ENCODE results near the gene KIF13A.
"Not testable (repeated sequence)": the region's sequence is repeated elsewhere in the genome, so short reads cannot be mapped to it uniquely, and the experiment has no call there.

KIF13A gene

DNA sequence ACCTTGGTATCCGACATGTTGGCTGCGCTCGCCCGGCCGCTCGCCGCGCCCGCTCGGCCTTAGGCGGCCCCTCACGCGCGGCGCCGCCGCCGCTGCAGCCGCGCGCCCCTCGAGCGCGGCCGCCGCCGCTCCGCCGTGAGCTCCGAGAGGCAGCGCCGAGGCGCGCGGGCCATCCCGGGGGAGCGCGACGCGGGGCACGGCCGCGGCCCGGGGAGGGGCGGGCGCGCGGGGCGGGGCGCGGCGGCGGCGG is at the start of gene KIF13A:
TSS of gene KIF13A (minus strand) at position 189 of the 250 bp plus-strand sequence. CDS start at position 17, 172 bp downstream.
- DNase-seq, result no peak

DNA sequence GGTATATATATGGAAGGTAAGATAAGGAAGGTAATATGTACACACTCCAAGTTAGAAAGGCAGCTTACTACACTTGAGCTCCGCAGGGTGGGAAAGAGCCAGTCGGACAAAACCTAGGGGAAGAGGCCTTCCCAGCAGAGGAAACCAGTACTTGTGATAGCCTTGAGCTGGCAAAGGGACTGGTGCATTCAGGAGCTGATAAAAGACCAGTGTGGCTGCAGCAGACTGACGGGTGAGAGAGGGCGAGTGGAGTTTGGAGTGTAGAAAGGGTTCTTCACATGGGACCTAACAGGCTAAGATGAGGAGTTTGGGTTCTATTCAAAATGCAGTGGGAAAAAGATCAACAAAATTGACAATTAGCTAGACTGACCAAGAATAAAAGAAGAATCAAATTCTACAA is 49.3 kb upstream of the KIF13A start:
- DNase-seq, result no peak

DNA sequence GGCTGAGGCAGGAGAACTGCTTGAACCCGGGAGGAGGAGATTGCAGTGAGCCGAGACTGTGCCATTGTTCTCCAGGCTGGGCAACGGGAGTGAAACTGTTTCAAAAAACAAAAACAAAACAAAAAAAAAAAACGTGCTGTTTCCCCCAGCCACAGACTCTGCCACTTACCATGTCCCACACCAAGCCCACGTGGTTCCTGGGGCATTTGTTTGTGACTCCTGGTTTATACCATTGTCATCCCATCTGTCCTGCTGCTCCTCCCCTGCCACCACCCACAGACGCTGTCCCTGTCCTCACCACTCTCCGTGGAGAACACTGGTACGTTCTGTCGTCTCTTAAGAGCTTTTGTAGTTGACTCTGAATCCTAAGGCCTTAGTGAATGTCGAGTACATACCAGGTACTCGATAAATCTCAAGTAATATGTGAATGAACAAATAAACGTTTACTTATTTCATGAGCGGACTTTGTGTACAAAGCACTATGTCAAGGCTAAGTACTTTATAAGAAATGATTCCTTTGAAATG is 48.0 kb upstream of the KIF13A start:
- DNase-seq, result no peak

DNA sequence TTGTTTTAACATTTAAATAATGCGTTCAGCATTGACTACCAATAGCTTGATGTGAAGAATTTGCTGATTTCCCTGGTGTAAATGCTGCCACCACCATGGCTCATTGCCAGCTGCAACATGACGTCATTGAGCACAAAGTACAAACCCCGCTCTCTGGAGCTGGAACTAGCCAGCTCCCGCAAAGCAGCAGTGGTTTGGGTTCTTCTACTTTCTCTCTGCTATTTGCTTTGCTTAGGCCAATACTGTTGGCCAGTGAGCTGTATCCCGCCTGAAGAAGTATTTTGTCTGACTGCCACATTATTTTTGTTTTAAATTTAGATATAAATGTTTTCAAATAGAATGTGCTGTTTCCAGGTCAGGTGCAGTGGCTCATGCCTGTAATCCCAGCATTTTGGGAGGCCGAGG is 47.4 kb upstream of the KIF13A start:
- DNase-seq, result no peak

DNA sequence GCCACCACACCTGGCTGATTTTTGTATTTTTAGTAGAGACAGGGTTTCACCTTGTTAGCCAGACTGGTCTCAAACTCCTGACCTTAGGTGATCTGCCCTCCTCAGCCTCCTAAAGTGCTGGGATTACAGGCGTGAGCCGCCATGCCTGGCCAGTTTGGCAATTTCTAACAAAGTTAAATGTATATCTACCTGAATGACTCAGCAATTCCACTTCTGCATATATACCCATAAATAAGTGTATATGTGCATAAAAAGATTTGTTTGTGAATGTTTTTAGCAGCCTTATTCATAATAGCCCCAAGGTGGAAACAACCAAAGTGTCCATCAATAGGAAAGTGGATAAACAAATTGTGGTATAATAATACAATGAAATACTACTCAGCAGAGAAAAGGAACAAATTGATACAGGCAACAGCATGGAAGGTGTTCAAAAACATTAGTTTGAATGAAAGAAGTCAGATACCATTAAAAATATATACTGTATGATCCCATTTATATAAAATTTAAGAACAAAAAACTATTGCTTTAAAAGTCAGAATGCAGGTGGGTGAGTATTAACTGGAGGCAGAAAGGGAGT is 44.3 kb upstream of the KIF13A start:
- no peak for DNase-seq

DNA sequence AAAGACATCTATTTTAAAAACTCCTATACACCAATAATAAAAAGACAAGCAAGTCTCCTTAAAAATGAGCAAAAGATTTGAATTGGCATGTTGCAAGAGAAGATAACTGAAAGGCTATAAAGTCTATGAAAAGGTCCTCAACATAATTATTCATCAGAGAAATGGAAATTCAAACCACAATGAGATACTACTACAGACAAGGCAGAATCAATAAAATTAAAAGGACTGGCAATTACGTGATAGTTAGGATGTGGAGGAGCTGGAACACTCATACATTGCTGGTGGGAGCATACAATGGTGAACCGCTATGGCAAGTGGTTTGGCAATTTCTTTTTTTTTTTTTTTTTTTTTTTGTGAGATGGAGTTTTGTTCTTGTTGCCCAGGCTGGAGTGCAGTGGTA is 43.8 kb upstream of the KIF13A start:
- no peak for DNase-seq

DNA sequence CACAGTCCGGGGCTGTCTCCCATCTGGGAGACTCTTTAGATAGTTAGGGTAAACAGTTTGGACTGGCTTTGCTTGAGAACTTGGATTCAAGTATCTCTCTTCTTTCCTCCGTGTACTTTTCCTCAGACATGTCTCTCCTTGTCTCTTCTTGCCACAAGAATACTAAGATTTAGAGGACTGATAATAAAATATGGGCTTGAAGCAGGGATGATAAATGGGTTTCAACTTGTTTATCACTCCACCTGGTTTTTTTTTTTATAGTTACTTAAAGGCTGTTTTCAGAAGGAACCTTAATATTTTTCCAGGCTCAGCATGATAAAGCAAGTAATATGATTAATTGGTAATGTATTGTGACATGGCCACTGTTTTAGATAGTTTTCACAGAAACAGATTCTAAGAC is 40.9 kb upstream of the KIF13A start:
- no peak for DNase-seq

DNA sequence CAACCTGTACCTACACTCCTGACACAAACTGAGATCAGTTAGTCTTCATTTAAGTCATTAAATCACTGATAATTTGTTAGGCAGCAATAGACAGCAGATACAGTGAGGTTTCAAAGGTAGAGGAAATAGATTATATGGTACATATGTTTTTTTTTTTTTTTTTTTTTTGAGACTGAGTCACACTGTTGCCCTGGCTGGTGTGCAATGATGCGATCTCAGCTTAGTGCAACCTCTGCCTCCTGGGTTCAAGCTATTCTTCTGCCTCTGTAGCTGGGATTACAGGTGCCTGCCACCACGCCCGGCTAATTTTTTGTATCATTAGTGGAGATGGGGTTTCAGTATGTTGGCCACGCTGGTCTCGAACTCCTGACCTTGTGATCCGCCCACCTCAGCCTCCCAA is 38.2 kb upstream of the KIF13A start:
- no peak for DNase-seq

DNA sequence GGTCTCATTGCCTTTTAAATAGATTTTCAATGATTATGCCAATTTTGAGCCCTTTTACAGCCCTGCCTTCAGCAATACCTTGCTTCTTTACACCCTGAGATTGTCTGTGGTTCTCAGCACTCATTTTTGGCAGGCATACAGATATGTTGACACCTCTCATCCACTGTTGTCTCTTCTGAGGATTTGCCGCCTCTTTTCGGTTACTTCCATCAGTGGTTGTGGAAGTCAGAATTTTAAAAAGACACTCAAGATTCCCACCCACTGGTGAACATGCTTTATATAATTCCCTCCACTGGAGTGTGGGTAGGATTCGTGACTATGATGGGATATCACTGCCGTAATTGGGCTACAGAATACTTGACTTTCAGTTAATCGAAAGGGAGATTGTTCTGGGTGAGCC is 37.4 kb upstream of the KIF13A start:
- DNase-seq, result no peak

DNA sequence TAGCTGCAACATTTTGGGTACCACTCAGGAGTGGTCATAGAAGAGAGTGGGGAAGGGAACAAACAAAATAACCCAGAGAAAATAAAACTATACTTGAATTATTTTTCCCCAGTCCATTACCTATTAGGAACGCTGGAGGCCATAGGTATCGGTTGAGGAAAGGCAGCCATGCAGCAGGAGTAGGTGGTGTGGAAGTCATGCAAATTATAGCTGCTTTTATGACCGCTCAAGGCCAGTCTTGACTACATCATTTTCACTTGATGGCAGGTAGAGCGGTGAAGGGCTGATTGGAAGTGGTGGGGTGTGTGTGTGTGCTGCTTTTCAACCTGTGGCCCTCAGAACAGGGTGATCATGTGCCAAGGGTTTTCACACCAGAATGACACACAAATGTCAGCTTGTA is 36.5 kb upstream of the KIF13A start:
- DNase-seq, result no peak

DNA sequence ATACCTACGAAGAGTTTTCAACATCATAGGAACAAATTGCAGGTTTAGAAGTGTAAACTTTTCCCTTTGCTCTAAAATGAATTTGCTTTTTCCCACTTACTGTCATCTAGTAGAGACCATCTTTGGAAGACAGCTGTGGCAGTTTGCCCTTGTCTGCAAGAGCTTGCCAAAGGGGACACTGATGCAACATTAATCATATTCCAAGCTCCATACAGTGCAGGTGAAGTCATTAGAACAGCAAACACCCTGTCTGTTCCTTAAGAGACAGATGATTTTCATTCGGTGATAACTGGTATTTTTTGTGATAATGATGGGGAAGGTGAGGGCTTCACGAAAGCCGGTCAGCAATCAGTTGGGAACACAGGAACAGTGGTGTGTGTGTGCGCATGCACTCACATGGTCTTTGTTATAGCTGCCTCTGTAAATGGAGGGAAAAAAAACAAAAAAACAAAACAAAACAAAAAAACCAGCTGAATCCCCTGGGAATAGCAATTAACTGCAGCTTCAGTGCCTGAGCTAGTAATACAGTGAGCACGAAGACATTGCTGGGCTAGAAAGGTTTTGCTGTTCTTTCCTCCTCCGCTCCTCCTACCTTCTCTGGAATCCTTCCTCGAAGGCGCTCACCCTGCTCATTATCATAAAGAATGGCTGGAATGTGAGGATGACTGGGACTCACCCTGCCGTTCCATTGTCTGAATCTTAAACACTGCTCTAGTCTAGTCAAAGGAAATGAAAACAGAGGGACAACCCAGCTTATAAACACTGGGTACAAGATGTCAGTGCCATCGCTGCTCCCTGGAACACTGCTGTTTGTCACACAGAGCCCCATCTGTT is 35.2 kb upstream of the KIF13A start:
- DNase-seq, result no peak

DNA sequence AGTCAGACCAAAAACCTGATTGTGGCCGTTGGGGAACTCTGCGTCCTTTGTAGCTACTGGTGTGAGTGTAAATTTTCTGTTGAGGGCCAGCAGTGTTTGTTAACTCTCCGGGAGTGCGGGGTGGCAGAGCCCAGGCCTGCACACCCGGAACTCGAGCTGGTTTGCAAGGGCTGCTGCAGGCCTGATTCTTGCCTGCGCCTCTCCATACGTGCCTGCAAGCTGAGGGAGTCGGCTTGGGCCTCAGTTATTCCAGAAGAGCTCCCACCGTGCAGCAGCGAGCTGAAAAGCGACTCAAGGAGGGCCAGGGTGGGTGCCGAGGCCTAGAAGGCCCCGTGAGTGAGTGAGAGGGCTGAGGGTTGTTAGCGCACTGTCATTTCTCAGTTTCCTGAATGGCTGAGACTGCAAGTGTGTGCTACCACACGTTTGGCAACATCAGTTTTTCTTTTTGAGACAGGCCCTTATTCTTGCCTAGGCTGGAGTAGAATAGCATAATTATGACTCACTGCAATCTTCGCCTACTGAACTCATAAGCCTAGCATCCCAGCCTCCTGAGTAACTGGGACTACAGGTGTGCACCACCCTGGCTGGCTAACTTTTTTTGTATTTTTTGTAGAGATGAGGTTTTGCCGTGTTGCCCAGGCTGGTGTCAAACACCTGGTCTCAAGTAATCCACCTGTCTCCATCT is 33.9 kb upstream of the KIF13A start:
- no peak for DNase-seq

DNA sequence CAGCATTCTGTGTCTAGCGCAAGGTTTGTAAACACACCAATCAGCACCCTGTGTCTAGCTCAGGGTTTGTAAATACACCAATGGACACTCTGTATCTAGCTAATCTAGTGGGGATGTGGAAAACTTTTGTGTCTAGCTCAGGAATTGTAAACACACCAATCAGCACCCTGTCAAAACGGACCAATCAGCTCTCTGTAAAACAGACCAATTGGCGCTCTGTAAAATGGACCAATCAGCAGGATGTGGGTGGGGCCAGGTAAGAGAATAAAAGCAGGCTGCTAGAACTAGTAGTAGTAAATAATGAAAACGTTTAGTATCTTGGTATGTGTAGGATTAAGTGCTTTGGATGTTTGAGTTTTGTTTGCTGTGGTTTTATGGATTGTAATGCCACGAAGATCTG is 33.1 kb upstream of the KIF13A start:
- DNase-seq, result not testable (repeated sequence)

DNA sequence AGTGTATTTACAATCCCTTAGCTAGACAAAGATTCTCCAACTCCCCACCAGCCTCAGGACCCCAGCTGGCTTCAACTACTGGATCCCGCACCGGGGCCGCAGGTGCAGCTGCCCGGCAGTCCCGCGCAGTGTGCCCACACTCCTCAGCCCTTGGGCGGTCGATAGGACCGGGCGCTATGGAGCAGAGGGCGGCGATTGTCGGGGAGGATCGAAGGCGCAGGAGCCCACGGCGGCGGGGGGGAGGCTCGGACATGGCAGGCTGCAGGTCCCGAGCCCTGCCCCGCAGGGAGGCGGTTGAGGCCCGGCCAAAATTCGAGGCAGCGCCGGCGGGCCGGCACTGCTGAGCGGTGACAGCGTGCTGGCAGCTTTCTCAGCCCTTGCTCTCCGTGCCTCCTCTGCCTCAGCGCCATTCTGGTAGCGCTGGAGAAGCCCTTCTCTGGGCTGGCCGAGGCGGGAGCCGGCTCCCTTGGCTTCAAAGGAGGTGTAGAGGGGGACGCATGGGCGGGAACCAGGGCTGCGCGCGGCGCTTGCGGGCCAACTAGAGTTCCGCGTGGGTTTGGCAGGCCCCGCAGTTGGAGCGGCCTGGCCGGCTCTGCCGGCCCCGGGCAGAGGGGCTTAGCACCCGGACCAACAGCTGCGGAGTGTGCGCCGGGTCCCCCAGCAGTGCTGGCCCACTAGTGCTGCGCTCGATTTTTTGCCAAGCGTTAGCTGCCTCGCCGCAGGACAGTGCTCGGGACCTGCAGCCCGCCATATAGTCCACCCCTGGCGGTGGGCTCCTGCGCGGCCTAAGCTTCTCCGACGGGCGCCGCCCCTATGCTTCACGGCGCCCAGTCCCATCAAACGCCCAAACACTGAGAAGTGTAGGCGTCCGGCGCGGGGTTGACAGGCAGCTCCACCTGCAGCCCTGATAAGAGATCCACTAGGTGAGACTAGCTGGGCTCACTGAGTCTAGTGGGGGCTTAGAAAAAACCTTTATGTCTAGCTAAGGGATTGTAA is 32.4 kb upstream of the KIF13A start:
- no peak for DNase-seq

DNA sequence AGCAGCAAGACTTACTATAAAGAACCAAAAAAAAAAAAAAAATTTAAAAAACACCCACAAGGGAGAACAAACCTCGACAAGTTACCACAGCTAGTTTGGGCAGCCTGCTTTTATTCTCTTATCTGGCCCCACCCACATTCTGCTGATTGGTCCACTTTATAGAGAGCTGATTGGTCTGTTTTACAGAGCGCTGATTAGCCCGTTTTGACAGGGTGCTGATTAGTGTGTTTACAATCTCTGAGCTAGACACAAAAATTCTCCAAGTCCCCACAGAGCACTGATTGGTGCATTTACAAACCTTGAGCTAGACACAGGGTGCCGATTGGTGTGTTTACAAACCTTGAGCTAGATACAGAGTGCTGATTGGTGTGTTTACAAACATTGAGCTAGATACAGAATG is 31.7 kb upstream of the KIF13A start:
- DNase-seq, result not testable (repeated sequence)

DNA sequence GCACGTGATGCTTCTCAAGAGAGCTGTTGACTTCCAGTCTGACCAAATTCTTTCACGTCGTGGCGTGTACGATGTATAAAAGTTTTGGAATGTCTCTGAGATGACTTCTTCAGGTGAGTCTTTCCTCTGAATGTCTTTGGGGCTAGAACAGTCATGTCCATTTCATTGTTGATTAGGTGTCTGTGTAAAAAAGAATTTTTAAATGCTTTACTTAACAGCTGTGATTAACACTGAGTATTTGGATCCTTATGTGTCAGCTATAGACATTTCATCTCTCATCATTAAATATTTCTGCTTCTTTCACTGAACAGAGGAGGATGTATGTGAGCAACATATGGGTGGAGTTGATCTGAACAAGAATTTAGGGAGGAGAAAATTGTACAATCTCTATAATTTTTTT is 29.3 kb upstream of the KIF13A start:
- DNase-seq, result no peak

DNA sequence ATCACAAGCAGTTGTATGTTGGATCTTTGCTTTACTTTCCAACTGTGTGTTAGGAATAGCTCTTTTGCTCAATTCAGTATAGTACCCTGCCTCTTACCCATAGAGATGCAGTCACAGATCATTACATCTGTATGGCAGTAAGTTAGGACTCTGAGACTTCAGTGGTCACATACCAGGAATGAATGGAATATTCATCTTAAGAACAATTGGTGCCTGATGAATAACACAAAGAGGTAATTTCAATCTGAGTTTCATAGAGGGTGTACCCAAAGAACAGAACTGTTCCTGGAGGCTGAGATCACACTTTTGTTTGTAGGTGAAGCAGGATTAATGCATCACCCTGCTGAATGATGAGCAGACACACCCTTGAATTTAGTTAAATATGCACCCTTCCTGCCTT is 28.7 kb upstream of the KIF13A start:
- DNase-seq, result no peak

DNA sequence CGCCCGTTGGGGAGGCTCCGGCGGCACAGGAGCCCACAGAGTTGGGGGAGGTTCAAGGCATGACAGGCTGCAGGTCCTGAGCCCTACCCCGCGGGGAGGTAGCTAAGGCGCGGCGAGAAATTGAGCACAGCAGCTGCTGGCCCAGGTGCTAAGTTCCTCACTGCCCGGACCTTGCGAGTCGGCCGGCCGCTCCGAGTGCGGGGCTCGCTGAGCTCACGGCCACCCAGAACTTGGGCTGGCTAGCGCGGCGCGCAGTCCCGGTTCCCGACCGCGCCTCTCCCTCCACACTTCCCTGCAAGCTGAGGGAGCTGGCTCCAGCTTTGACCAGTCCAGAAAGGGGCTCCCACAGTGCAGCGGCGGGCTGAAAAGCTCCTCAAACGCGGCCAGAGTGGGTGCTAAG is 23.9 kb upstream of the KIF13A start:
- DNase-seq, result no peak

DNA sequence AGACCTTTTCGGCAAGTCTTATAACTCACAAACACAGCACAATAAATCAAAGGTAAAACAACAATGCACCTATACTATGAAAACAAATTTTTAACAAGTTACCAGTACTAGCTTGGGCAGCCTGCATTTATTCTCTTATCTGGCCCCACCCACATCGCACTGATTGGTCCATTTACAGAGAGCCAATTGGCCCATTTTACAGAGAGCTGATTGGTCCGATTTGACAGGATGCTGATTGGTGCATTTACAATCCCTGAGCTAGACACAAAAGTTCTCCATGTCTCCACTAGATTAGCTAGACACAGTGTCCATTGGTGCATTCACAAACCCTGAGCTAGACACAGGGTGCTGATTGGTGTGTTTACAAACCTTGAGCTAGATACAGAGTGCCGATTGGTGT is 23.1 kb upstream of the KIF13A start:
- not testable (repeated sequence) for DNase-seq

DNA sequence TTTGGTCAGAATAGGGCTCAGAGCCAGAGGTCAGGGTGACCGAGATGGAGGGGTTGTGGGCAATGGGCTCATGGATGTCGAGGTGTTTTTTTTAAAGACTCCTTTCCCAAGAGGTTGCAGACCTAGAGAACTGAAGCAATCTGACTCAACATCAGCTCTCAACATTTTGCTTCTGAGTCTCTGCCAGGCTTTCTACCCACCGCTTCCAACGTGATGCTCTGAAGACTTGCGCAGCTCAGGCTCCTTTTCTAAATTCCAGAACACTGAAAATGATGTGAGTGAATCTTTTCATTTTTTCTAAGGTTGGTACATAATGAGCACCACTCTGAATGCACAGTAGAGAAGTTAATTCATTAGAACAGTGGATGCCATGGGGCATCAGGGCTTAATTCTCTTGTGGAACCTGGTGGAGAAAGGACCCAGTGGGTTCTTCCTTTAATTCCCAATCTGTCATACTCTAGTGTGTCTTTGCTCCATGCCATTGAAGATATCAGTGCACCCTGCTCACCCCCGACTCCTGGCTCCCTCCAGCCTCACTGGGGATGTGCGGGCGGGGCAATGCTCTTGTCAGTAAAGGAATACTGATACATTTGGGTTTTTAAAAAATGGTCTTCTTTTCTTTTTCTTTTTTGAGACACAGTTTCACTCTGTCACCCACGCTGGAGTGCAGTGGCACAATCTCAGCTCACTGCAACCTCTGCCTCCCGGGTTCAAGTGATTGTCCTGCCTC is 17.0 kb upstream of the KIF13A start:
- no peak for DNase-seq

DNA sequence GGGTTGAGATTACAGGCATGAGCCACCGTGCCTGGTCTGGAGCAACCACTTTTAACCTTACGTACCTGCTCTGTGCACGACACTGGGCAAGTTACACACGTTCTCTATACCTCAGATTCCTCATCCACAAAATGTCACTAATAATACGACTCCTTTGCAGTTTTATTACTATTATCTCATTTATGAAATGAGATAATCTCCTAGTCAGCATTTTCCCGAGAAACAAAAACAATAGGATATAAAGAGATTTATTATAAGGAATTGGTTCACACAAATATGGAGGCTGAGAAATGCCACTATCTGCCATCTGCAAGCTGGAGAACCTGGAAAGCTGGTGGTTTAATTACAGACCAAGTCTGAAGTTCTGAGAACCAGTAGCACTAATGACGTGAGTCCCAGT is 12.0 kb upstream of the KIF13A start:
- no peak for DNase-seq

DNA sequence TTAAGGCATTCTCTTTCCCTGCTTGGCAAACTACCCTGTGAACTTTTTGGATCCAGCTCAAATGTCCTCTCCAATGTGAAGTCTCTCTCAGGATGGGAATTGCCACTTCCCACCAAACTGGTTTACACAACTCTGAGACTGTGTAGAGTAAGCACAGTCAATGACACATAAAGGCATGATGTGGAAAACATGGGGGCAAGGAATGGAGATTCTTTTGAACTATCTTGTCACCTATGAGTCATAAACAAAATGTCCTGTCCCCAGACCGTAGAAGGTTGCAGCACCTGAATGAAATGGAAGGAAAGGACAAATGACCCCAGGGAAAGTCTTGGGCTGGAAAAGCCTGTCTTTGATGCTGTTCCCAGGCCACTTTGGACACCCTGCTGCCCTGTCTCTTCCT is 11.0 kb upstream of the KIF13A start:
- no peak for DNase-seq

All from activated CD4-positive, alpha-beta T cell treated with anti-CD3 and anti-CD28 coated beads for 4 hours (primary cell).